HG03045 (cell line): ENCODE measurements around the gene PICK1.

Experiments used
- ATAC-seq: cut with Tn5 transposase; IDR thresholded peaks from one replicate; pipeline ENCODE4 v1.9.1; 2021; ENCODE audit warnings: mild to moderate bottlenecking, moderate library complexity; ENCODE audit not compliant: unreplicated experiment

Gene PICK1

DNA sequence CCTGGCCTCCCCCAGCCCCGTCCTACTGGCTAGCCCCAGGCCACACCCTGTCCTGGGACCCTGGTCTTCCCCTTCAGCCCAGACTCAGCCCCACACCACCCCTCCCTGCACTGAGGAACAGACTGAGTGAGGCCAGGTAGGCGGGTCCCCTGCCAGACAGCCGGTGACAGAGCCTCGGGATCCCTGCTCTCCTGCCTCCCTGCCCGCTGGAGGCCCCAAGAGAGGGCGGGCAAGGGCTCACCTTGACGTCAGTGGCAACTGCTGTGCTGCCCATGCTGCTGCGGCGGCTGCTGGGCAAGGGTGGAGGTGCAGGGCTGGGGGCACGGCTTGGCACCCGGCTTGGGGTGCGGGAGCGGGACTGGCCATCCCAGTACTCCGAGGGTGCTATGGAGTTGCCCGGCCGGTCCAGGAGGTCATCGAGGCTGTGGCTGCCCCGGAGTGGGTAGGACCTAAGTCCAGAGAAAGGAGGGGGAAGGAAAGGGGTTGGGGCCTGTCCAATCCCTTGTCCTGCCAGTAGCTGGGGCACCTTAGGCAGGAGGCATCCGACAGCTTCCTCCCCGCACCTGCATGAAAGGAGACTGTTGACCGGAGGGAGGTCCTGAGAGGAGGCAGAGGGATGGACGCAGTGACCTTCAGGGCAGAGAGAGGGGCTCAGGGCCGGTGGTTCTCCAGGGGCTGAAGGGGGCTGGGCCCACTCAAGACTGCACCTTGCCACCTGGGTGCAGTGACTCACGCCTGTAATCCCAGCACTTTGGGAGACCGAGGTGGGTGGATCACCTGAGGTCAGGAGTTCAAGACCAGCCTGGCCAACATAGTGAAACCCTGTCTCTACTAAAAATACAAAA lies 29.0 kb downstream of the PICK1 start:
- no peak for ATAC-seq

DNA sequence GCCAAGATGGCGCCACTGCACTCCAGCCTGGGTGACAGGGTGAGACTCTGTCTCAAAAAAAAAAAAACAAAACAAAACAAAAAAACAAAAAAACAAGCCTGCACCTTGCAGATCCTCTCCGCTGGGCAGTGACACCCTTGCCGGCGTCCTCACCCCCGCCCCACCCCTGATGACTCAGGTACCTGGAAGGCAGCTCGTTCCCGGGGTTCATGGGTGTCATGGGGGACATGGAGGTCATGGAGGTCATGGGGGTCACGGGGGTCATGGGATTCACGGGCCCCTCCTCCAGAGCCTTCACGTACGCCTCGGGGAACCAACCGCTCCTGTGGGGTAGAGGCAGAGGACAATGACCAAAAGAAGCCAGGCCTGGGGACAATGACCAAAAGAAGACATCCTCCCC lies 29.7 kb downstream of the PICK1 start:
- no peak for ATAC-seq

DNA sequence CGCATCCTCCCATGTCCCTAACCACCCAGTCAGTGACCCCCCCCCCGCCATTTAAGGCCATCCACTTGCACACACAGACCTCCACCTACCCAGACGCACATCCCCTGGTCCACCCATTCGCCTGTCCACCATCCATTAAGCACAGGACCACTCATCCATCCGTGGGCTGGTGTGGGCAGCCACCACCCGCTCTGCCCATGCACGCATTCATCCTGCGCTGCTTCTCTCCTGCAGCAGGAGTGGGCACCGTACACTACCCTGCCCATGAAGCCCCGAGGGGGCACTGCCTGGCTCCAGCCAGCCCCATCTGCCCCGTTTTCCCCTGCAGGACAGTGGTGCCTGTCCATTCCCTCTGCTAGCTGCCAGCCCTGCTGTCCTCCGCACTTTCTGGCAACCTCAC lies 30.7 kb downstream of the PICK1 start:
- ATAC-seq = no peak

DNA sequence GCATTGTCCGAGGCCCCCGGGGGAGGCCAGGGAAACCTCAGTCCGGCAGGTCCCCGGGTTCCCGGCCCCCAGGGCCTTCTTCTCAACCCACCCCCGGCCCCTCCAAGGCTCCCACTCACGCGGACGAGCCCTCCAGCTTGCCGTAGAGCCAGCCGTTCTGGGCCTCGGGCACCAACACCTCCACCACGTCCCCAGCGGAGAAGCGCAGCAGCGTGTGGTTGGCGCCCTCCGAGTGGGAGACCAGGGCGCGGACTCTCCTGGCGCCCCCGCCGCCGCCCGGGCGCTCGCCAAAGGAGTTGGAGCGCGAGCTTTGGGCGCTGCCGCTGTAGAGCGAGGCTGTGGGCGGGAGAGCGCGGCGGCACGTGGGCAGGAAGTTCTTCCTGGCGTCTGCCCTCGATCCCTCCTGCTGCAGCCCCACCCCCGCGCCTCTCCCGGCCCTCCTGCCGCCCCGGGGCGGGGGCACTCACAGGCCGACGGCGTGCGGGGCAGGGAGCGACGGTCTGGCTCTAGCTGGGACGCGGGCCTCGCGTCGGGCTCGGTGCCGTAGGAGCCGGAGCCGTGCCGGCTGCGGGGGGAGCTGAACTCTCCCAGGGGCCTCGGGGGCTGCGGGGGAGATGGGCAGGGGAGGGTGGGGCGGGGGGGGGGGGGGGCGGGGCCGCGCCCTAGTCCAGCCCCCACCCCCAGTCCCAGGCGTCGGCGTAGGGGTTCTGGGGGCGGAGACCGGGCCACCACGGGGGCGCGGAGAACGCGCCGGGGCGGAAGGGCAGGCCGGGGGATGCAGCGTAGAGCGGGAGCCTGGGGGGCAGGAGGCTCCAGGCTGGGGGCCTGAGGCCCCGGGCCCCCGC lies 31.6 kb downstream of the PICK1 start:
- no peak for ATAC-seq

DNA sequence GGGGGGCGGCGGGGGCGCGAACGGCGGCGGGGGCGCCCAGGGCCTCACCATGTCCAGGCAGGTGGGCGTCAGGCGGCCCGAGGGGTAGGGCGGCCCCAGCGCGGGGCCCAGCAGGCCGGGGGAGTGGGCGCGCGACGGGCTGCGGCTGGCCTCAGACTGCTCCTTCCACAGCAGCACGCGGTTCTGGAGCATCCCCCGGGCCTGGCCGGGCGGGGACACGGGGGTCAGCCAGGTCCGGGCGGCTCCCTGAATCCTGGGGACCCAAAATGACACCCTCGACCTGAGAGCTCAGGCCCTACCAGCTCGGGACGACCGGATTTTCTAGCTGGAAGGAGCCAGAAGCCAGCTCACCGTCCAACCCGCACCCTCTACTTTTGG lies 32.3 kb downstream of the PICK1 start:
- no peak for ATAC-seq

DNA sequence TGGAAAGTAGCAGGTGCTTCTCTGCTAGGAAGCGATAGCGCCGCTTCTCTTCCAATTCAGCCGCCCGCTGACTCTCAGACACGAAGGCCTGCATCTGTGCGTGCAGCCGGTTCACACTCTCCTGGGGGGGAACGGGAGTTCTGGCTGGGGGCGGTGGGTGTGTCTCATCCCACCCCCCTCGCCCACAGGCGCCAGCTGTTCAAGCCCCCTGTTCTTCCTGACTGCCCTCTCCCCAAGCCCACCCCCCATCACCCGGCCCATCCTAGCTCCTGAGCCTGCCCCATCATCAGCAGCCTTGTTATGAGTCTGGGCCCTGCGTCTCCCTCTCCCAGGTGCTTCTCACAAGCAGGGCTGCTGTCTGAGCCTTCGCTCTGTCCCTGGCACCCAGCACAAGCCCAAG lies 39.9 kb downstream of the PICK1 start:
- ATAC-seq = no peak

DNA sequence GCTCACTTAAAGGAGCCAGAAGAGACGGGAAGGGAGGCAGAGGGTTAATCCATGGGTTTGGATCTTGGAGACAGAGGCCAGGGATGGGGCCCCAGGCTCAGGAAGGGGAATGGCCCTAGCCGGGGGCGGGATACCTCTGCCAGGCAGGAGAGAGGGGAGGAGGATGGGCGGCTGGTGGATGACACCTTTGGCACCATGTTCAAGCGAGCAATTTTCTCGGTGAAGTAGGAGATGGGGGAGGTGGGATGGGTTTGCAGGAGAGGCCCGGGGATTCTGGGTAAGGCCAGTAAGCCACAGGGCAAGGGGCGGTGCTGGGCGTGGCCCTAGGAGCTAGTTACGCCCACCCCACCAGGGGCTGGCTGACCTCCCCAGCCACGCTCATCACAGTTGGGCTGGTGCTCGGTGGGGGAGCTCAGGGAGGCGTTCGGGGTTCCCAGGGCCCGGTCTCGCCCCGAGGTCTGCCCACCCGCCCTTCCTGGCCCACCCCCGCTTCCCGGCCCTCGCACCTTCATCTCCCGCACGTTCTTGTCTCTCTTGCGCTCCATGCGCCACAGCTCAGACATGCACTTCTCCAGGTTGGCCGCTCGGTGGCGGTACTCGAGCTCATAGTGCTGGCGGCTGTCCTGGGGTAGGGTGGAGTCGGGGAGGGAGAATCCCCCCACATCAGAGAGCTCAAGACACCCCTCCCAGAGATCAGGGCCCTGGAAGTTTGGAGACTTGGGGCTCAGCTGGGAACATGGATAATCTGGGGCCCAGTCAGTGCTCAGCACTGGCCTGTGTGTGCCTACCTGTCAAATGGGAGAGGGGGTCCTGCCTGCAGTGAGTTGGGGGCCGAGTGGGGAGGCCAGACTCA lies 40.6 kb downstream of the PICK1 start:
- ATAC-seq = no peak

DNA sequence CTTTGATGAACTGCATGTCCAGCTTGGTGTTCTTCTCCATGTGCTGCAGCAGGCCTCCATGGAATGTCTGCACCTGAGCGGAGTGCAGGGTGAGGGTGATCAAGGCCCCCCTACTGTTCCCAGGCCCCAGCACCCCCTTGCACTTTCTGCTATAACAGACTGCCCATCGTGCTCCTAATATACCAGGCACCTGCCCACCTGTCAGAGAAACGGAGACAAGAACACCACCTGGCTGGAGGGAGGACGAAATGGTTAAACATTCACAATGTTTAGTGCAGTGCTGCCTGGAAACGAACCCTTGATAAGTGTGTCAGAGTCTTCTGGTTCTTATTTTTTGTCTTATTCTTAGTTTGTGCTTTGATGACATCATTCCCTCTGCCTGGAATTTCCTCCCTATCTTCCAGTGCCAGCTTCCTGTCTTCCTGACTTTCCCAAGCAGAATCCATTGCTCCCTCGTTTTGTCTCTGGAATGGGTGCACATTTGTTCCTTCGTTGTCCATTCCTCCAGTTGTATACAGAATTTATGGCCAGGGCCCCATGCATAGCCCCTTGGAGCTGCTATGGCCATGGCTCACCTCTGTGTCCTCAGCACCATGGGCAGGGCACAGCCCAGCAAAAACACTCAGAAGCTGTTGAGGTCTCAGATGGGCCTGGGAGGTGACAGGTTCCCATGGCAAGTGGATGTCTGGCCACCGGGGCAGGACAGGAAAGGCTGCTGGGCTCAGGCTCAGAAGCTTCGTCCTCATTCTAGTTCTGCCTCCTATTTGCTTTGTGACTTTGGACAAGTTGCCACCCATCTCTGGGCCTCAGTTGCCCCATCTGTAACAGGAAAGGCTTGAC lies 41.4 kb downstream of the PICK1 start:
- ATAC-seq = no peak

DNA sequence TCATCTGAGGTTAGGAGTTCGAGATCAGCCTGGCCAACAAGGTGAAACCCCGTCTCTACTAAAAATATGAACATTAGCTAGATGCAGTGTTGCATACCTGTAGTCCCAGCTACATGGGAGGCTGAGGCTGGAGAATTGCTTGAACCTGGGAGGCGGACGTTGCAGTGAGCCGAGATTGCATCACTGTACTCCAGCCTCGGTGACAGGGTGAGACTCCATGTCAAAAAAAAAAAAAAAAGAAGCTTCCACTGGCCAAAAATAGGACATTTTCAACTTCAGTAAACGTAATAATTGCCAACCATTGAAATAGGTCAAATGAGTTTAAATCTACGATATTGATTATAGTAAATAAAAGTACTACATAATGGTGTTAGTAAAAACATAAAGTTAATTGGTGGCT lies 46.4 kb downstream of the PICK1 start:
- no peak for ATAC-seq

DNA sequence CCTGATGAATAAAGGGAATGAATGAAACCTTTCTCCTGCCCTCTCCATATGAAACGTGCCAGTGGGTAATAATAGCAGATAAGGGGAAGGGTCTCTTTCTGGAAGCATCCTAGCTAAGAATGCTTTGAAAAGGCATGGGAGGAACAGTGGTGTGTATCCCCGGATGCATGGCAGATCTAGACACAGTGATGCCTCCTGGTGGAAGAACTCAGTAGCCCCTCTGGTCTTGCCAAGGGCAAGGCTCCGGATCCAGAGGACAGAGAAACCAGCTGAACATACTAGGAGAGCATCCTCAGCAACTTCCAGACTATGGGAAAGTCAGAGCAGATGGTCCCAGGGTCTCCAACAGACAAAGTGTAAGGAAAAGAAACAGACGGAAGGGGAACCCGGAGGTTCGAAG lies 46.9 kb downstream of the PICK1 start:
- ATAC-seq = no peak

DNA sequence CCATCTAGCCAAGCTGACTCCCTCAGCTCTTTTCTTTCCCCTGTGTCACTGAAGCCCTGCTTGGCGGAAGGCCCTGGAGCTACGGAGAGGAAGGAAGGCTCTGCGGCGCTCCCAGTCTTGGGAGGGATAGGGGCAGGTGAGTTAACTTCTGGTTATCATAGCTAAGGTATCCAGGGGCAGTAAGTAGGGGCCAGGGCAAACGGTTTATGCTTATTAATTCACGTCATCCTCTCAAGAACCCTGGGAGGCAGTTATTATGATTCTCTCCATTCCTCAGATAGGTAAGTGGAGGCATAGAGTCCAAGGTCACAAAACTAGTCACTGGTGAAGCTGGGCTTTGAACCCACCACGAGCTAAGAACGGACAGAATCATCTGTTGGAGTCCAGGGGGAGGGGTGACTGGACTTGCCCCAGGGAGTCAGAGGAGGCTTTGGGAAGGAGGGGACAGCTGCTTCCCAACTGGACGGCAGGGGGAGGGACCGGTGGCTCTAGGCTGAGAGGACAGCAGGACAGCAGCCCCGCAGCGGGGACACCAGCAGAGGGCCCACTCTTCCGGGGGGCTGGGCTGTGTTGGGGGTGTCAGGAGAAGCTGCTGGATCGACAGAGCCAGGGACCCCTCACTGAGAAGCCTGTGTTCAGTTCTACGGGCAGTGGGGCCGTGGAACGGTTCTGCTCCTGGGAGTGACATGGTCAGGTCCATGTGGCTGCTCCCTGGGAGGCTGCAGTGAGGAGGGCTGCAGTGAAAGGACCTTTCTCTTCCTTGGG lies 49.8 kb downstream of the PICK1 start:
- ATAC-seq = no peak

DNA sequence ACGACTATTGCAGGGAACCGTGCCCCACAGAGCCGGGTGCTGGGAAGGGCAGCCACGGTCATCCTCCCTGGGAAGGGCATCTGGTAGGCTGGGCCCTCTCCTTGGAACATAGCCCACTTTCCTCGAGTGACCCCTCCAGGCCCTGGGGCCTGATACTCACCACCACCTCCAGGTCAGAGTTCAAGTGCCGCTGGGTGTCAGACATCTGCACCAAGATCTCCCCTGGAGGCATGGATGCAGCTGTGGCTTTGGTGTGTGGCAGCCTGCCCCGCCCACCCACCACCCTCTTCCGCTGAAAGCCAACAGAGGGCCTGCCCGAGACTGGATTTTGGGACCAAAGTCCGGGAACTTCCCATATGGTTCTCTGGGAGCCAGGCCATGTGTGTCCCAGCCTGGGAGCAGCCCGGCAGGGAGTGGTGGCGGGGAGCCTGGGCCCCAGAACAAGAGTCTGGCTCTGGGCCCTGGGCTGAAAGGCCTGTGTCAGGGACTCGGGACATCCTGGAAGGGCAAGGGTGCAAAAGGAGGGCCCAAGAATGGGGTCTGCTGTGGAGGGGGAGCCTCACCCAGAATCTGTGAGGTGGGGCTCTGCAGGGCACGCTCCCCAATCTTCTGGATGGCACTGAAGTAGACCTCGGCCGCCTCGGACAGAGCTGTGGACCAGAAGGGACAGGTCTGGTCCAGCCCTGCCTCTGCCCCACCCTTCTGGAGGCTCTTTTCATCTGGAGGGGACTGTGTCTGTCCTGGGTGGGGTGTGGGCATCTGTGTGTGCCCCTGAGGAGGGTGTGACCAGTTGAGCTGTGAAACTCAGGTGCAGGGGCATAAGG lies 50.7 kb downstream of the PICK1 start:
- no peak for ATAC-seq

DNA sequence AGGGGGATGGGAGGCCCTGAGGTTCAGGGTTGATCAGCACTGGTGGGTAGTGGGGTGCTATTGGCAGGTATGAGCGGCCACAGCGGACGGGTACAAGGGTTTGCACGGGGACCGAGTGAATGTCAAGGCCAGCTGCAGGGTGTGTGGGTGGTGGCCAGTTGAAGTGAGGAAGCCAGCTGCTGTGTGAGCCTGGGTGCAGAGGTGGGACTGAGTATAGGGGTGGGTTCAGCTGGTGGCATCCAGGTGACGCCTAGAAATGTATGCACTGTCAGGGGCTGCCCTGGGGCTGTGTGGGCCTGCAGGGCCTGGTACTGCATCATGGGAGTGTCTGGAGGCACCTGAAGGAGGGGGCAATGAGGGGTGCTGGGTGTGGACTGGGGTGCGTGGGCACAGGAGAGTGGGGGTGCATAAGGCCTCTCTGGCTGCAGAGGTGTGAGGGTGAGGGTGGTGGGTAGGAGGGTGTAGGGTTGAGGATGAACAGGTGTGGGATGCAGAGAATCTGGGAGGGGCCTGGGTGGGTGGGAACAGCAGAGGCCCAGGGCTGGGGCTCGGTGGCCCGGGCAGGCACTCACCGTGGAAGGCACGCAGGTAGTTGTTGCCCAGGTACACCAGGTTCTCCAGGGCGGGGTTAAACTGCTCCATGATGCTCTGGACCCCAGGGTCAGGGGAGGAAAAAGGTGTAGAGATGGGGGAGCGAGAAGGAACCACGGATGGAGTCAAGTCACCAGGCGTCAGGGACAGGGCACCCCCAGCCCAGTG lies 51.5 kb downstream of the PICK1 start:
- no peak for ATAC-seq

DNA sequence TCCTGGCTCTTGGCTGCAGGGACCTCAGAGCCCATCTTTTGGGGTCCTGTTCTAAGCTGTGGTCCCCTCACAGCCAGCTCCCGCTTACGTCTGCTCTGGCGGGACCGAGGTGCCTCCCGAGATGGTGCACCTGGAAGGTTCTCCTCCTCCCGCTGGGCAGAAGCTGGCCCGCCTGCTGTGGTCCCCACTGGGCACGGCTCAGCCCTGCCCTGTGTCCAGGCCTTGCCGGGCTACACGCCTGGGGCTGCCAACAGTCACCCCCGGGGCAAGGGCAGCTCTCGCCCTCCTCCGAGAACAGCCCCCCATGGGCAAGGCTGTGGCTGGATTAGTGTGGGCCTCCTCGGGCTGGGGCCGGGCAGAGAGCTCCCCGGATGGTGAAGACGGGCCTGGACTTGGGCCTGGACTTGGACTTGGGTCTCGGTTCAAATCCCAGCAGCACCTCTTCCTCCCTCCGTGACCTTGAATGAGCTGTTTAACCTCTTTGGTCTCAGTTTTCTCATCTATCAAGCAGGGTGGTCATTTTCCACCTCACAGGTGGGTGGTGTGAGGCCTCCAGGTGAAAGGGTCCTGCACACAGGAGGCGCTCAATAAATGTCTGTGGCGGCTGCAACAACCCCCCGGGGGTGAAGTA lies 52.3 kb downstream of the PICK1 start:
- ATAC-seq = no peak

DNA sequence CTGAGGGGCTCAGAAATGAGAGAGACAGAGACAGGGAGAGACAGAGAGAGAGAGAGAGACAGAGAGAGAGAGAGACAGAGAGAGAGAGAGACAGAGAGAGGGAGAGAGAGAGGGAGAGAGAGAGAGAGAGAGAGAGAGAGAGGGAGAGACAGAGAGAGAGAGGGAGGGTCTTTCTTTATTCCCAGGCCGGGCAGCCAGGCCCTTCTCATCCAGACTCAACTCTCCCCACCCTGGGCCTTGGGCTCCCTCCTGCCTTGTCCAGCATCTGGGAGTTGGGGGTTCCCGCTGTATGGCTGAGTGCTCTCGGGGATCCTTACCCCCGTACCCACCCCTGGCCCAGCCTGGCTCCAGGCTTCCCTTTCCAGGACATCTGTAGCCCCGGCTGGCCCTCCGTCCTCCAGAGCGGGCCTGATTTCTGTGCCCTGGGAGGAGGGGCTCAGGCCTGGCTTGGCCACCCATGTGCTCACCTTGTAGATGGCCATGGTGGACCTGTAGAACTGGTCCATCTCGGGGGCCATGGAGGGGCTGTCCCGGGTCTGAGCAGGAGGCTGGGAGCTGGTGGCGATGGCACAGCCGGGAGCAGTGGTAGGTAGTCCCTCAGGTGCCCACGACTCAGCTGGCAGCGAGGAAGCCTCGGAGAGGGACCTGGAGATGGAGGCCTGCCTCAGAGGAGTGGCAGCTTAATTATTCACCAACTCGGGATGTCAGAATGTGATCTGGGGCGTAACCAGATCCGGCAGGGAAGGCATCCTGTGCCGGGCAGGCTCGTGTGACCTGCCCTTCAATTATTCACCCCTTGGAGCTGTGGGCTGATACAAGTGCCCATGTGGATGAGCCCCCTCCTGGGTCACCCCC lies 53.0 kb downstream of the PICK1 start, which contains the start of gene BAIAP2L2:
TSS of gene BAIAP2L2 (minus strand) at position 677 of the 855 bp plus-strand sequence. CDS start at position 518, 159 bp downstream.
- ATAC-seq = no peak
